HepG2 (cell line): ENCODE results near the gene PLGRKT.

Experiments
- CTCF ChIP-seq: sonication (generic); formaldehyde crosslinking; IDR thresholded peaks from 2 replicates; pipeline ENCODE4 v1.5.0; 2020; ENCODE audit warnings: mild to moderate bottlenecking, missing genetic modification reagents, moderate library complexity
- TERF1 ChIP-seq: sonication (generic); formaldehyde crosslinking; IDR thresholded peaks from 2 replicates; pipeline ENCODE4 v1.8.0; 2022; ENCODE audit warnings: mild to moderate bottlenecking, missing genetic modification reagents, moderate library complexity
- THAP8 ChIP-seq: sonication (generic); formaldehyde crosslinking; IDR thresholded peaks from 2 replicates; pipeline ENCODE4 v1.5.1; 2020; ENCODE audit warnings: missing genetic modification reagents, mild to moderate bottlenecking, borderline replicate concordance
- ZNF280D ChIP-seq: sonication (generic); formaldehyde crosslinking; IDR thresholded peaks from 2 replicates; pipeline ENCODE4 v1.5.1; 2020; ENCODE audit warnings: mild to moderate bottlenecking, missing genetic modification reagents
- ZNF557 ChIP-seq: sonication (generic); formaldehyde crosslinking; IDR thresholded peaks from 2 replicates; pipeline ENCODE4 v1.4.0; 2020; ENCODE audit warnings: missing genetic modification reagents

- TF ChIP-seq THAP8 (CRISPR knock-in tag) (no peak), CTCF (no peak), ZNF557 (no peak), ZNF280D (CRISPR knock-in tag) (no peak), TERF1 (CRISPR knock-in tag) (no peak)
Observed at GRCh38 chr9:5481322-5482040, 43.8 kb upstream of the PLGRKT start.
